ENCODE results near the gene STAB1.

DNA sequence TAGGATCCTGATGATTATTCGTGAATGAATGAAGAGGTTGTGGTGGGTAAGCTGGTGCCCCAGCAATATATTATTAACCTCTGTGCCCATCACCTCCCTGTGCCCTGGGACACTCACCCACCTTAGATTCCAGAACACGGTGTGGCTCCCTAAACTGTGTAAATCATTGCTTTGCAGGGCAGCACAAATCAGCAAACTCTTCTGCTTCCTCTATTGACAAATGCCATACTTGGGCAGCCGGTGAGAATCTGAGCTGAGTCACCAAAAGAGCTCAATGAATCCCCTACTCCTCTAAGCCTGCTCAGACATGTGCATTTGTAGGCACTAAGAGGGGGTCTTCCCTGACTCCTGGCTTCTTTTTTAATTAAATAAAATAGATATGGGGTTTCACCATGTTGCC lies 57.0 kb downstream of the STAB1 start:
- TF ChIP-seq EZH2 (IDR thresholded peaks at IDR 0.05; ENCODE audit: borderline replicate concordance) (no peak), CTCF (IDR thresholded peaks at IDR 0.05; ENCODE audit: poor library complexity) (no peak), EZH2phosphoT487 (IDR thresholded peaks at IDR 0.05; ENCODE audit: low read depth, severe bottlenecking, unreplicated experiment) (no peak)
